Stimulated activated effector memory CD8-positive, alpha-beta T cell treated with anti-CD3 and anti-CD28 coated beads, Interleukin-12 subunit alpha, Interleukin-12 subunit beta, amount 100 ng/mL, for 72 hours (primary cell): ENCODE results near the gene TEX51.
A peak's percentile ranks its signal among the peaks of the same experiment; 100 is the strongest.

Experiments
- ATAC-seq: fragments of 150-1000 bp; cut with Tn5 transposase; 2 replicates; pipeline ENCODE4 v1.10.0; 2021
- DNase-seq, 2 donors: peaks; one replicate each; pipeline ENCODE4 v3.0.0; 2021 to 2022; ENCODE audit warnings: low spot score in 2 of 2
- H3K27ac Mint-ChIP-seq: one replicate; pipeline ENCODE4 v1.8.0; 2022; ENCODE audit warnings: mild to moderate bottlenecking, mixed read lengths
- H3K36me3 Mint-ChIP-seq: one replicate; pipeline ENCODE4 v1.8.0; 2022; ENCODE audit warnings: mild to moderate bottlenecking, mixed read lengths
- H3K4me1 Mint-ChIP-seq: one replicate; pipeline ENCODE4 v1.8.0; 2022; ENCODE audit warnings: mixed read lengths
- H3K4me3 Mint-ChIP-seq: one replicate; pipeline ENCODE4 v1.8.0; 2022; ENCODE audit warnings: mild to moderate bottlenecking, mixed read lengths
- H3K9me3 Mint-ChIP-seq: one replicate; pipeline ENCODE4 v1.8.0; 2022; ENCODE audit warnings: mixed read lengths

The TEX51 gene

GRCh38 chr2:126863336-126864015 is 35.2 kb upstream of the TEX51 start:
- no peak overlapping the region for H3K27ac Mint-ChIP-seq
- H3K36me3 Mint-ChIP-seq: no peaks in the 10 kb centered on the region
- H3K4me3 Mint-ChIP-seq: no peak overlapping the region
- H3K4me1 Mint-ChIP-seq: no peaks in the 10 kb centered on the region
- H3K9me3 Mint-ChIP-seq: peaks cover 3% of the 10 kb centered on the region
- DNase-seq (peak in 1 of 2 donors; percentile 37), ATAC-seq (no peak)

- H3K9me3 Mint-ChIP-seq: peaks cover 3% of the 10 kb centered on the region
- DNase-seq (peak in 1 of 2 donors; percentile 25), ATAC-seq (no peak)
- H3K4me3 Mint-ChIP-seq: no peak overlapping the region
- H3K27ac Mint-ChIP-seq: no peak overlapping the region
- no peaks in the 10 kb centered on the region for H3K4me1 Mint-ChIP-seq
- no peaks in the 10 kb centered on the region for H3K36me3 Mint-ChIP-seq
Observed at GRCh38 chr2:126864861-126865260, 33.8 kb upstream of the TEX51 start.

DNA sequence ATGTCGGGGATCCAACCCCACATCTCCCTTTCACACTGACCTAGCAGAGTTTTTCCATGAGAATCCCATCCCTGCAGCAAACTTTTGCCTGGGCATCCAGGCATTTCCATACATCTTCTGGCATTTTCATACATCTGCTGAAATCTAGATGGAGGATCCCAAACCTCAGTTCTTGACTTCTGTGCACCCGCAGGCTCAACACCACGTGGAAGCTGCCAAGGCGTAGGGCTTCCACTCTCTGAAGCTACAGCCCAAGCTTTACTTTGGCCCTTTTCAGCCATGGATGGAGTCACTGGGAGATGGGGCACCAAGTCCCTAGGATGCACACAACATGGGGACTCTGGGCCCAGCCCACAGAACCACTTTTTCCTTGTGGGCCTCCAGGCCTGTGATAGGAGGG is 32.2 kb upstream of the TEX51 start:
- Mint-ChIP-seq H3K9me3 (peaks cover 3% of the 10 kb centered on the region), H3K4me3 (no peak overlapping the region), H3K36me3 (no peaks in the 10 kb centered on the region), H3K27ac (no peak overlapping the region), H3K4me1 (no peaks in the 10 kb centered on the region)
- ATAC-seq (no peak), DNase-seq (peak in 1 of 2 donors; percentile 20)

- Mint-ChIP-seq H3K27ac (no peak overlapping the region), H3K9me3 (peaks cover 10% of the 10 kb centered on the region)
- no peak for ATAC-seq
Observed at GRCh38 chr2:126874961-126875360, 23.7 kb upstream of the TEX51 start.

DNA sequence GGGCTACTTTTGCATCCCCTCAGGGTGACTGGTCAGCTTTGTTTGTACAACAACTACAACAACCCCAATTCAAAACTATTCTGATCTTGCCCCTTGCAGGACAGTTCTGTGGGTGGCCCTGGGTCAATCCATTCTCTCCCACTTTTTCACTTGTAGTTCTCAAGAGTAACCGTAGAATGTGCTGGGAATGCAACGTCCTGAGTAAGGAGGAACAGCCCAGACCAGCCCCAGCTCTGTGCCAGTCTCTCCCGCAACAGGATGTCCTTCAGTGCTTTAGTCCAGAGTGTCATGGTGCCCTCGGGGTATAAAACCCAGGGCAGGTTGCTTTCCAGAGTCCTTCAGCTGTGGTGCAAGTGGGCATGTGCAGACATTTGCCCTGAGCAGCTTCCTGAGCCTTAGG is 22.1 kb upstream of the TEX51 start:
- H3K36me3 Mint-ChIP-seq: no peaks in the 10 kb centered on the region
- ATAC-seq (no peak), DNase-seq (no peak)
- no peak overlapping the region for H3K27ac Mint-ChIP-seq
- H3K9me3 Mint-ChIP-seq: peaks cover 10% of the 10 kb centered on the region
- no peaks in the 10 kb centered on the region for H3K4me1 Mint-ChIP-seq
- no peak overlapping the region for H3K4me3 Mint-ChIP-seq

More at GRCh38 chr2:126874961-126875360, 23.7 kb upstream of the TEX51 start:
- Mint-ChIP-seq H3K4me3 (no peak overlapping the region), H3K36me3 (no peaks in the 10 kb centered on the region), H3K4me1 (no peaks in the 10 kb centered on the region)
- no peak for DNase-seq

GRCh38 chr2:126877041-126877440 is 21.6 kb upstream of the TEX51 start:
- no peak for DNase-seq
- Mint-ChIP-seq H3K4me1 (no peaks in the 10 kb centered on the region), H3K9me3 (peaks cover 10% of the 10 kb centered on the region), H3K4me3 (no peak overlapping the region), H3K27ac (no peak overlapping the region), H3K36me3 (no peaks in the 10 kb centered on the region)
- no peak for ATAC-seq

DNA sequence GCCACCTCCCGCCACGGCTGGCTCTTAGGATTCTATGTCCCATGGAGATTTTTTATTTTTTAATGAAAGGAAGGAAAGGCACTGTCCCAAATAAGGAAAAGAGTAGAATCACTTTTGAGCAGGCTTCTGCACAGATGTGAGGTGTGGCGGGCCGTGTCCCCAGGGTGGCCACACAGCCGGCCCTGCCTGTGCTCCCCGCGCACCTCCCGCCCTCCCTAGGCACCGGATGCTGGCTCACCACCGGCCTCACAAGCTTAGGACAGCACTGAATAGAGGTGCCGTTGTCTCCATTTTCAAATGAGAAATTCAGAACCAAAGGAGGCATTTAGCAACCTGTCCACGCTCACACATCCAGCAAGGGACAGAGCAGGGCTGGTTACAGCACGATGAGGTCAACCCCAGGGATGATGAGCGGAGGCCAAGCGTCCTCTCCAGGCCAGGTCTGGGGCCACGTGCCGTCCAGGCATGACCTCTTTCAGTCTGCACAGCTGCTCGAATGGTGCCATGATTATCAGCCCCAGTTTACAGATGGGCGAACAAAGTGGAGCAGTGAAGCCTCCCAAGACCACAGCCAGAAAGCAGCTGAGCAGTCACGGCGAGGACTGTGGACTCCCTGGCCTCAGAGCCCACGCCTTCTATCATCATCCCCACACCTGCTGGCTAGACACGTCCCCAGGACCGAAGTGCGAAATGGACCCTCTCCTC is 20.7 kb upstream of the TEX51 start:
- DNase-seq (no peak), ATAC-seq (no peak)
- Mint-ChIP-seq H3K9me3 (peaks cover 10% of the 10 kb centered on the region), H3K36me3 (no peaks in the 10 kb centered on the region), H3K4me1 (no peaks in the 10 kb centered on the region), H3K27ac (no peak overlapping the region), H3K4me3 (no peak overlapping the region)

GRCh38 chr2:126878601-126879000 is 20.1 kb upstream of the TEX51 start:
- H3K4me3 Mint-ChIP-seq: no peak overlapping the region
- no peak for ATAC-seq
- H3K27ac Mint-ChIP-seq: no peak overlapping the region
- no peak for DNase-seq
- no peaks in the 10 kb centered on the region for H3K36me3 Mint-ChIP-seq
- H3K4me1 Mint-ChIP-seq: no peaks in the 10 kb centered on the region
- H3K9me3 Mint-ChIP-seq: peaks cover 10% of the 10 kb centered on the region

DNA sequence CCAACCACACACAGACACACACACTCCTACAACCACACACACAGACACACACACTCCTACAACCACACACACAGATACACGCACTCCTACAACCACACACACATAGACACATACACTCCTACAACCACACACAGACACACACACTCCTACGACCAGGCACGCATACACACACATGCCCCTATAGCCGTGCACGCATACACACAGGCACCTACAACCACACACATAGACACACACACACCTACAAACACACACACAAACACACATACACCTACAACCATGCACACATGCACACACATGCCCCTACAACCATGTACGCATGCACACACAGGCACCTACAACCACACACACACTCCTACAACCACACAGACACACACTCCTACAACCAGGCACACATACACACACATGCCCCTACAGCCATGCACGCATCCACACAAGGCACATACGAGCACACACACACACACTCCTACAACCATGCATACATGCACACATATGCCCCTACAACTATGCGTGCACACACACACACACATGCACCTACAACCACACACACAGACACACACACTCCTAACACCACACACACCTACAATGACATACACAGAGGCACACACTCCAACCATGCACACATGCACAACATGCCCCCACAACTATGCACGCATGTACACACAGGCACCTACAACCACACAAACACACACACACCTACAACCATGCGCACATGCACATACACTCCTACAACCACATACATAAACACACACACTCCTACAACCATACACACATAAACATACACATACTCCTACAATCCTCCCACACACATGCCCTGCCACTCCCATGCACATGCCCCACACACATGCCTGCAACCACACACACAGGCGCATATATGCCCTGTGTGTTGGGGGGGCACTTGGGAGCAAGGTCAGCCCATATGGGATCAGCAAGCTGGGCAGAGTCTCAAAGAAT is 19.1 kb upstream of the TEX51 start:
- H3K9me3 Mint-ChIP-seq: peaks cover 10% of the 10 kb centered on the region
- H3K27ac Mint-ChIP-seq: no peak overlapping the region
- H3K36me3 Mint-ChIP-seq: no peaks in the 10 kb centered on the region
- H3K4me1 Mint-ChIP-seq: no peaks in the 10 kb centered on the region
- no peak for ATAC-seq
- DNase-seq: no peak
- no peak overlapping the region for H3K4me3 Mint-ChIP-seq

GRCh38 chr2:126880324-126880723 is 18.4 kb upstream of the TEX51 start:
- no peak overlapping the region for H3K27ac Mint-ChIP-seq
- H3K36me3 Mint-ChIP-seq: no peaks in the 10 kb centered on the region
- ATAC-seq (no peak), DNase-seq (no peak)
- no peak overlapping the region for H3K4me3 Mint-ChIP-seq
- H3K9me3 Mint-ChIP-seq: peaks cover 5% of the 10 kb centered on the region
- no peaks in the 10 kb centered on the region for H3K4me1 Mint-ChIP-seq

DNA sequence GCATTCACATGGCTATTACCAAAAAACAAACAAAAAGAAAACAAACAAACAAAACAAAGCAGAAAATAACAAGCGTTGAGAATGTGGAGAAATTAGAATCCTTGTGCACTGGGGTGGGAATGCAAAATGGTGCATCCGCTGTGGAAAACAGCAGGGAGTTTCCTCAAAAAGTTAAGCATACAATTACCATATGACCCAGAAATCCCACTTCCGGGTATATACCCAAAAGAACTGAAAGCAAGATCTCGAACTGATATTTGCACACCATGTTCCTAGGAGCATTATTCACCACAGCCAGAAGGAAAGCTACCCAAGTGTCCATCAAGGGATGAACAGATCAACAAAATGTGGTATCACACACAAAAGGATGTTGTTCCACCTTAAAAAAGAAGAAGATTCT is 17.9 kb upstream of the TEX51 start:
- DNase-seq (no peak), ATAC-seq (no peak)
- H3K9me3 Mint-ChIP-seq: peaks cover under 1% of the 10 kb centered on the region
- no peaks in the 10 kb centered on the region for H3K4me1 Mint-ChIP-seq
- no peak overlapping the region for H3K27ac Mint-ChIP-seq
- no peaks in the 10 kb centered on the region for H3K36me3 Mint-ChIP-seq
- no peak overlapping the region for H3K4me3 Mint-ChIP-seq

- H3K4me3 Mint-ChIP-seq: no peak overlapping the region
- no peak for DNase-seq
Observed at GRCh38 chr2:126881591-126881990, 17.1 kb upstream of the TEX51 start.

DNA sequence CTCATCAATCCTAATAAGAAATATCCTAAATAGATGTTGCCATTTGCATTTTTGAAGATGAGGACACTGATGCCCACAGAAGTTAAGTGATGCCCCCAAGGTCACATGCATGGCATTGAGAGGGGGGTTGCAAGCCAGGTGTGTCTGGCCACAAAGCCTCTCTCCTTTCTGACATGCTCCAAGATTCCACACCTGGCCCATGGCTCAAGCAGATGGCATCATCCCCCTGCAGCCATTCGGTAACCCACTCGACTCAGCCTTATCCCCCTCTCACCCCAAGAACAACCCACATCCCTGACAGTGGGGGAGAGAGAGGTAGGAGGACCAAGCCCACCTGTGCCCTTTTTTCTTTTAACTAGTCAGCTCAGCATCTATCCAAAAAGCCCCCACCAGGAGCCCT is 16.5 kb upstream of the TEX51 start:
- ATAC-seq (no peak), DNase-seq (no peak)
- Mint-ChIP-seq H3K9me3 (no peaks in the 10 kb centered on the region), H3K36me3 (no peaks in the 10 kb centered on the region), H3K4me1 (peaks cover 10% of the 10 kb centered on the region), H3K4me3 (no peak overlapping the region), H3K27ac (no peak overlapping the region)

More at GRCh38 chr2:126881591-126881990, 17.1 kb upstream of the TEX51 start:
- Mint-ChIP-seq H3K27ac (no peak overlapping the region), H3K9me3 (no peaks in the 10 kb centered on the region), H3K36me3 (no peaks in the 10 kb centered on the region), H3K4me1 (peaks cover 4% of the 10 kb centered on the region)
- ATAC-seq: no peak

DNA sequence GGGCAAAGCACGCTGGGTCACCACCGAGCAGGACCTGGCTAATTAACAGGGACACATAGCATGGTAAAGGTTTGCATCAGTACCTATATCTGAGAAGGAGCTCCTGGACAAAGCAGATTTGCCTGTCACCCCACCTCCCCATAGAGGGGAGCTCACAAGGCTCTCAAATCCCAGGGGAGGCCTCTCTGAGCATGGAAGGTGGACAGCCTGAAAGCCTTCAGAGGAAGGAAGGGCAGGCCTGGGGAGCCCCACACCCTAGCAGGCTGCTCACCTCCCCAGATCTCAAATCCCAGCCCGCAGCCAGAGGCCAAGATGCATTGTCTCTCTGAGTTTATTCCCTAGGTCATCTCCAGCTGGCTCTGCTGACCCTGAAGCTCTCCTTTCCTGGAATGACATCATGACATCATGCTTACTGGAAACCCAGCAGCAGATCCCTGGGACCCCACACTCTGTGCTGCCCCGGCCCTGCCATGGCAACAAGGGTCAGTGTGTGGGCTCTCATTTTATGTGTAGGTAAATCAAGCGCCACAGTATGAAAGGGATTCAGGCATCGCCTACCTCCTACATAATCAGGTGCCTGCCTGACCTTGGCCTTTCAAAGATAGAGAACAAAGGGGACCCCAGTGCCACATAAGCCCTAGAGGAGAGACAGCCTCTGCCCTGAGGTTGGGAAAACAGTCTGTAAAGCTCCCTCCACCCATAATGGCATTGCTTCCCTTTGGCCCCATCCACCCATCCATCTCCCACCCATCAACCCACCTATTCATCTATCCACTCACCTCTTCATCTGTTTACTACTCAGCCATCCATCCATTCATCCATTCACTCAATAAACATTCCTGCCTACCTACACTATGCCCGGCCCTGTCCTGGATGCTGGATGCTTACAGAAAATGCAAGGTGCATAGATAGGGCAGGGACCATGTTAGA is 15.7 kb upstream of the TEX51 start:
- DNase-seq: no peak
- no peaks in the 10 kb centered on the region for H3K36me3 Mint-ChIP-seq
- H3K9me3 Mint-ChIP-seq: no peaks in the 10 kb centered on the region
- H3K4me3 Mint-ChIP-seq: no peak overlapping the region
- no peak for ATAC-seq
- H3K4me1 Mint-ChIP-seq: peaks cover 10% of the 10 kb centered on the region
- H3K27ac Mint-ChIP-seq: no peak overlapping the region

GRCh38 chr2:126883666-126884040 is 15.0 kb upstream of the TEX51 start:
- H3K9me3 Mint-ChIP-seq: no peaks in the 10 kb centered on the region
- ATAC-seq (no peak), DNase-seq (no peak)
- no peak overlapping the region for H3K4me3 Mint-ChIP-seq
- no peaks in the 10 kb centered on the region for H3K36me3 Mint-ChIP-seq
- no peak overlapping the region for H3K27ac Mint-ChIP-seq
- peaks cover 10% of the 10 kb centered on the region for H3K4me1 Mint-ChIP-seq
